Activated CD4-positive, CD25-positive, alpha-beta regulatory T cell treated with anti-CD3 and anti-CD28 coated beads, Interleukin-2, amount 50 U/mL, for 24 hours (primary cell): Measurements from ENCODE around the gene MAGEA9.
"Not testable (repeated sequence)": the region's sequence is repeated elsewhere in the genome, so short reads cannot be mapped to it uniquely, and the experiment has no call there.

Experiments
- ATAC-seq, 2 donors: fragments of 150-1000 bp; cut with Tn5 transposase; one replicate each; pipeline ENCODE4 v1.10.0; 2021; ENCODE audit warnings: mild to moderate bottlenecking in 1 of 2, moderate library complexity in 1 of 2

The MAGEA9 gene

GRCh38 chrX:149818652-149819051 is 36.9 kb downstream of the MAGEA9 start:
- no peak for ATAC-seq

GRCh38 chrX:149819371-149819770 is 37.6 kb downstream of the MAGEA9 start:
- no peak for ATAC-seq

GRCh38 chrX:149825424-149825823 is 43.7 kb downstream of the MAGEA9 start:
- no peak for ATAC-seq

GRCh38 chrX:149827254-149827653 is 45.5 kb downstream of the MAGEA9 start:
- no peak for ATAC-seq

- peak in 1 of 2 donors; percentile 32 for ATAC-seq
Observed at GRCh38 chrX:149829751-149830191, 48.0 kb downstream of the MAGEA9 start.

GRCh38 chrX:149830192-149830873 is 48.6 kb downstream of the MAGEA9 start:
- peak; percentile 60 for ATAC-seq

GRCh38 chrX:149831473-149831872 is 49.7 kb downstream of the MAGEA9 start:
- no peak for ATAC-seq

GRCh38 chrX:149836728-149837127 is 55.0 kb downstream of the MAGEA9 start:
- ATAC-seq = not testable (repeated sequence)

GRCh38 chrX:149837167-149837566 is 55.4 kb downstream of the MAGEA9 start:
- no peak for ATAC-seq
